SU-DHL-6 (cell line): ENCODE measurements around the gene CAP2.

Experiments
- H2AFZ ChIP-seq: fragments of 200-600 bp; sonication (generic); 2 replicates; pipeline ENCODE4 v1.6.1; 2014; ENCODE audit warnings: low read depth, mild to moderate bottlenecking, moderate library complexity, mixed read lengths, antibody characterized with exemption, low read length; ENCODE audit not compliant: severe bottlenecking
- H3F3A ChIP-seq: fragments of 200-600 bp; shearing (Covaris generic); 2 replicates; pipeline ENCODE4 v1.6.0; 2016; ENCODE audit warnings: antibody characterized with exemption, mild to moderate bottlenecking; ENCODE audit not compliant: insufficient read depth
- H3K27ac ChIP-seq: fragments of 200-600 bp; sonication (generic); 2 replicates; pipeline ENCODE4 v1.5.1; 2016; ENCODE audit warnings: low read depth, mild to moderate bottlenecking, low read length, moderate library complexity, mixed read lengths
- H3K27me3 ChIP-seq: fragments of 200-600 bp; sonication (generic), shearing (Covaris generic); 2 replicates; pipeline ENCODE4 v1.6.0; 2014; ENCODE audit warnings: mild to moderate bottlenecking, low read length
- H3K36me3 ChIP-seq: fragments of 200-600 bp; sonication (generic); 2 replicates; pipeline ENCODE4 v1.6.1; 2014; ENCODE audit warnings: mild to moderate bottlenecking, low read length, mixed read lengths
- H3K4me2 ChIP-seq: fragments of 300-600, 200-600 bp; shearing (Covaris generic), sonication (generic); 2 replicates; pipeline ENCODE4 v1.6.0; 2014; ENCODE audit warnings: low read length, low read depth, mild to moderate bottlenecking; ENCODE audit not compliant: poor library complexity, severe bottlenecking
- H3K4me3 ChIP-seq: fragments of 200-600 bp; sonication (generic); 2 replicates; pipeline ENCODE4 v1.5.1; 2014; ENCODE audit warnings: antibody characterized with exemption, low read length, mild to moderate bottlenecking, mixed read lengths; ENCODE audit not compliant: insufficient read depth, poor library complexity, severe bottlenecking
- H3K79me2 ChIP-seq: fragments of 200-600 bp; sonication (generic); 2 replicates; pipeline ENCODE4 v1.6.1; 2014; ENCODE audit warnings: mild to moderate bottlenecking, low read length, moderate library complexity; ENCODE audit not compliant: insufficient read depth
- H3K9ac ChIP-seq: fragments of 200-600 bp; sonication (generic); 2 replicates; pipeline ENCODE4 v1.7.0; 2014; ENCODE audit warnings: mild to moderate bottlenecking, low read length
- H3K9me2 ChIP-seq: fragments of 200-600 bp; sonication (generic); replicated peaks from 2 replicates; pipeline ENCODE4 v1.6.1; 2014; ENCODE audit warnings: low read length; ENCODE audit not compliant: insufficient read depth
- H3K9me3 ChIP-seq: fragments of 200-600 bp; sonication (generic); 2 replicates; pipeline ENCODE4 v1.6.1; 2014; ENCODE audit warnings: low read length, mixed read lengths; ENCODE audit not compliant: insufficient read depth
- H4K20me1 ChIP-seq: fragments of 200-600 bp; sonication (generic); 2 replicates; pipeline ENCODE4 v1.6.1; 2014; ENCODE audit warnings: low read depth, mild to moderate bottlenecking, antibody characterized with exemption, low read length, moderate library complexity, mixed read lengths
- CTCF ChIP-seq: fragments of 200-600 bp; sonication (generic); IDR thresholded peaks from one replicate; pipeline ENCODE4 v1.5.1; 2017; ENCODE audit warnings: antibody characterized with exemption, mild to moderate bottlenecking, low read length, moderate library complexity; ENCODE audit not compliant: insufficient read depth, poor library complexity, severe bottlenecking
- EZH2phosphoT487 ChIP-seq: fragments of 200-600 bp; sonication (generic), shearing (Covaris generic); conservative IDR thresholded peaks from 2 replicates; pipeline ENCODE4 v1.6.1; 2018; ENCODE audit warnings: mild to moderate bottlenecking, antibody characterized with exemption, low read length, moderate library complexity, mixed read lengths

CAP2 gene

GRCh38 chr6:17551383-17551958 lies 158.1 kb downstream of the CAP2 start:
- Histone ChIP-seq H4K20me1 (no peaks in the 10 kb centered on the region), H3K27me3 (no peaks in the 10 kb centered on the region; the same call in 1 of the 2 replicates), H3F3A (no peaks in the 10 kb centered on the region), H2AFZ (no peak overlapping the region), H3K9me3 (no peaks in the 10 kb centered on the region), H3K9ac (no peak overlapping the region), H3K9me2 (no peaks in the 10 kb centered on the region), H3K4me3 (no peak overlapping the region), H3K27ac (no peak overlapping the region), H3K79me2 (no peaks in the 10 kb centered on the region), H3K4me2 (no peak overlapping the region), H3K36me3 (no peaks in the 10 kb centered on the region)
- TF ChIP-seq CTCF: no peak
- no peak for TF ChIP-seq EZH2phosphoT487

GRCh38 chr6:17552861-17553260 lies 159.5 kb downstream of the CAP2 start:
- no peaks in the 10 kb centered on the region for H4K20me1 ChIP-seq
- no peak overlapping the region for H3K9ac ChIP-seq

GRCh38 chr6:17556014-17556413 lies 162.6 kb downstream of the CAP2 start:
- no peak overlapping the region for H3K9ac ChIP-seq
- H2AFZ ChIP-seq: no peak overlapping the region
- no peaks in the 10 kb centered on the region for H3K9me3 ChIP-seq
- no peaks in the 10 kb centered on the region; the same call in 1 of the 2 replicates for H3K27me3 ChIP-seq
- H3K4me3 ChIP-seq: no peak overlapping the region
- H3K27ac ChIP-seq: no peak overlapping the region
- H3F3A ChIP-seq: no peaks in the 10 kb centered on the region
- no peaks in the 10 kb centered on the region for H4K20me1 ChIP-seq
- H3K9me2 ChIP-seq: no peaks in the 10 kb centered on the region
- no peaks in the 10 kb centered on the region for H3K79me2 ChIP-seq
- H3K36me3 ChIP-seq: no peaks in the 10 kb centered on the region
- no peak overlapping the region for H3K4me2 ChIP-seq
- TF ChIP-seq EZH2phosphoT487 (no peak), CTCF (no peak)

More at GRCh38 chr6:17552861-17553260, 159.5 kb downstream of the CAP2 start:
- Histone ChIP-seq H3K27ac (no peak overlapping the region), H3F3A (no peaks in the 10 kb centered on the region), H3K4me3 (no peak overlapping the region), H3K4me2 (no peak overlapping the region), H3K36me3 (no peaks in the 10 kb centered on the region), H2AFZ (no peak overlapping the region), H3K27me3 (no peaks in the 10 kb centered on the region; the same call in 1 of the 2 replicates), H3K9me3 (no peaks in the 10 kb centered on the region), H3K79me2 (no peaks in the 10 kb centered on the region), H3K9me2 (no peaks in the 10 kb centered on the region)
- TF ChIP-seq EZH2phosphoT487 (no peak), CTCF (no peak)
